GM13977 (cell line): ENCODE measurements around the gene PLBD2.

Experiments
- DNase-seq: peaks from one replicate; pipeline ENCODE4 v3.0.0; 2012; ENCODE audit warnings: low spot score
- CTCF ChIP-seq: IDR thresholded peaks from 2 replicates; pipeline ENCODE4 v1.5.1; 2012; ENCODE audit warnings: mild to moderate bottlenecking, control low read depth; ENCODE audit not compliant: insufficient read depth; ENCODE audit errors: extremely low read depth, missing control alignments
- in situ Hi-C: fragments of 300-500 bp; cut with MboI; formaldehyde crosslinking; loops from one replicate; pipeline ENCODE4 v1.12.0; 2022; ENCODE audit warnings: low sequenced_read_pairs, low pct_unique_long_range_greater_than_20kb, mixed read lengths, inconsistent platforms; ENCODE audit not compliant: unreplicated experiment

PLBD2 gene

GRCh38 chr12:113391145-113391544, 32.8 kb downstream of the PLBD2 start:
- DNase-seq: no peak
- no peak for TF ChIP-seq CTCF
- in situ Hi-C loops: no loop called here

GRCh38 chr12:113391650-113392337, 33.4 kb downstream of the PLBD2 start:
- no peak for DNase-seq
- in situ Hi-C loops: no loop called here
- TF ChIP-seq CTCF: no peak

- in situ Hi-C loops: no loop called here
- no peak for DNase-seq
- TF ChIP-seq CTCF: no peak
These were observed 34.1 kb downstream of the PLBD2 start for GRCh38 chr12:113392520-113392919.

- peak; percentile 71 for DNase-seq
- TF ChIP-seq CTCF: no peak
These were observed 34.7 kb downstream of the PLBD2 start for GRCh38 chr12:113392988-113393579.

GRCh38 chr12:113393749-113394148, 35.4 kb downstream of the PLBD2 start:
- in situ Hi-C loops: no loop called here
- no peak for DNase-seq
- TF ChIP-seq CTCF: no peak

More at GRCh38 chr12:113392988-113393579, 34.7 kb downstream of the PLBD2 start:
- in situ Hi-C loops: no loop called here

GRCh38 chr12:113395119-113395518, 36.7 kb downstream of the PLBD2 start:
- DNase-seq: no peak
- TF ChIP-seq CTCF: no peak
- in situ Hi-C loops: no loop called here

GRCh38 chr12:113396200-113396599, 37.8 kb downstream of the PLBD2 start:
- no peak for DNase-seq
- TF ChIP-seq CTCF: no peak

More at GRCh38 chr12:113396200-113396599, 37.8 kb downstream of the PLBD2 start:
- in situ Hi-C loops: no loop called here
